Right lobe of liver (tissue), 4 donors: ENCODE measurements around the gene INSYN1.

Source experiments
- POLR2A ChIP-seq: fragments of 450-650 bp; IDR thresholded peaks from one replicate; pipeline ENCODE4 v1.6.1; 2017; ENCODE audit warnings: antibody characterized with exemption, mild to moderate bottlenecking
- TF ChIP-seq, protein P1 (sequence below), 4 donors: fragments of 200-600 bp in 3 of 4; fragments of 450-650 bp in 1 of 4; IDR thresholded peaks; one replicate each; pipeline versions ENCODE4 v1.5.1 to v1.8.0; 2016 to 2022; ENCODE audit warnings: antibody characterized with exemption in 4 of 4, mild to moderate bottlenecking in 2 of 4
- donor health status: DM: no; HTN: no; CAD: no.
- donor health status: DM: no; HTN: no; CAD: no.
- donor health status: DM: no; HTN: yes; CAD: no.

DNA sequence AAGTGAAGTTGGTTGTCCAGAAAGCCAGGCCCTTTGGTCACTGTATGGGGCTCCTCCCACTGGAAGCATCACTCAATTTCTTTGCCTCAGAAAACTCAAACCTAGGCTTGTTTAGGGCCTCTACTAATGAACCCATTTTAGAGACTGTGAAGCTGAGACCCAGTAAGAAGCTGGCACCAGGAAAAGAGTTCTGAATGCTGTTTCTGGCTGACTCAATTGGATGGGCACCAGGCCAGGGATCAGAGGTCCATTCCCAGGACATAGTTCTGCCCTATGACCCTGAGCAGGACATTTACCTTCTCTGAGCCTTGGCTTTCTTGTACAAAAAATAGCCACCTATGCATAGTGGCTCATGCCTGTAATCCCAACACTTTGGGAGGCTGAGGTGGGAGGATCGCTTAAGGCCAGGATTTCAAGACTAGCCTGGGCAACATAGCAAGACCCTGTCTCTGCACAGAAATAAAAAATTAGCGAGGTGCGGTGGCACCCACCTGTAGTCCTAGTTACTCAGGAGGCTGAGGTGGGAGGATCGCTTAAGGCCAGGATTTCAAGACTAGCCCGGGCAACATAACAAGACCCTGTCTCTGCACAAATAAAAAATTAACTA, 38.4 kb downstream of the INSYN1 start:
- TF ChIP-seq, protein P1, sequence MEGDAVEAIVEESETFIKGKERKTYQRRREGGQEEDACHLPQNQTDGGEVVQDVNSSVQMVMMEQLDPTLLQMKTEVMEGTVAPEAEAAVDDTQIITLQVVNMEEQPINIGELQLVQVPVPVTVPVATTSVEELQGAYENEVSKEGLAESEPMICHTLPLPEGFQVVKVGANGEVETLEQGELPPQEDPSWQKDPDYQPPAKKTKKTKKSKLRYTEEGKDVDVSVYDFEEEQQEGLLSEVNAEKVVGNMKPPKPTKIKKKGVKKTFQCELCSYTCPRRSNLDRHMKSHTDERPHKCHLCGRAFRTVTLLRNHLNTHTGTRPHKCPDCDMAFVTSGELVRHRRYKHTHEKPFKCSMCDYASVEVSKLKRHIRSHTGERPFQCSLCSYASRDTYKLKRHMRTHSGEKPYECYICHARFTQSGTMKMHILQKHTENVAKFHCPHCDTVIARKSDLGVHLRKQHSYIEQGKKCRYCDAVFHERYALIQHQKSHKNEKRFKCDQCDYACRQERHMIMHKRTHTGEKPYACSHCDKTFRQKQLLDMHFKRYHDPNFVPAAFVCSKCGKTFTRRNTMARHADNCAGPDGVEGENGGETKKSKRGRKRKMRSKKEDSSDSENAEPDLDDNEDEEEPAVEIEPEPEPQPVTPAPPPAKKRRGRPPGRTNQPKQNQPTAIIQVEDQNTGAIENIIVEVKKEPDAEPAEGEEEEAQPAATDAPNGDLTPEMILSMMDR (IDR thresholded peaks at IDR 0.05) = no peak
- no peak for TF ChIP-seq POLR2A
